Neuronal stem cell (in vitro differentiated cells): Measurements from ENCODE around the gene EGFL6.

Source experiments
- DNase-seq: peaks from one replicate; pipeline ENCODE4 v3.0.0-alpha.2; 2013; ENCODE audit warnings: low spot score
- H2AFZ ChIP-seq: one replicate; pipeline ENCODE4 v1.6.1; 2013; ENCODE audit warnings: mild to moderate bottlenecking, low read length, inconsistent platforms
- H2AK5ac ChIP-seq: 2 replicates; pipeline ENCODE4 v1.6.1; 2013; ENCODE audit warnings: low read depth, mild to moderate bottlenecking, inconsistent platforms, low read length, moderate library complexity, mixed read lengths
- H2BK120ac ChIP-seq: 2 replicates; pipeline ENCODE4 v1.6.1; 2013; ENCODE audit warnings: low read depth, mild to moderate bottlenecking, inconsistent platforms, low read length, moderate library complexity, mixed read lengths
- H2BK12ac ChIP-seq: one replicate; pipeline ENCODE4 v1.6.1; 2013; ENCODE audit warnings: low read length, inconsistent platforms
- H2BK15ac ChIP-seq: 2 replicates; pipeline ENCODE4 v1.6.1; 2013; ENCODE audit warnings: mild to moderate bottlenecking, low read length, inconsistent platforms, mixed read lengths
- H2BK5ac ChIP-seq: one replicate; pipeline ENCODE4 v1.6.1; 2013; ENCODE audit warnings: inconsistent platforms, mild to moderate bottlenecking, low read length, moderate library complexity
- H3K14ac ChIP-seq: one replicate; pipeline ENCODE4 v1.6.1; 2013; ENCODE audit warnings: low read length, inconsistent platforms
- H3K18ac ChIP-seq: 2 replicates; pipeline ENCODE4 v1.6.1; 2013; ENCODE audit warnings: low read length, inconsistent platforms
- H3K23ac ChIP-seq: 2 replicates; pipeline ENCODE4 v1.6.1; 2013; ENCODE audit warnings: low read depth, mild to moderate bottlenecking, mixed read lengths, low read length, inconsistent platforms; ENCODE audit not compliant: poor library complexity
- H3K27ac ChIP-seq: replicated peaks from 3 replicates; pipeline ENCODE4 v1.5.1; 2013; ENCODE audit warnings: low read length, inconsistent platforms
- H3K27me3 ChIP-seq, 3 experiments: 2 replicates each; pipeline ENCODE4 v1.6.1; 2013; ENCODE audit warnings: low read length in 3 of 3, mild to moderate bottlenecking in 2 of 3, inconsistent platforms in 1 of 3, low read depth in 1 of 3, mixed read lengths in 1 of 3, moderate library complexity in 1 of 3; ENCODE audit not compliant: control insufficient read depth in 3 of 3, insufficient read depth in 3 of 3
- H3K36me3 ChIP-seq, 2 donors: replicated peaks in 1 of 2; 2 replicates each; pipeline ENCODE4 v1.6.1; 2013; ENCODE audit warnings: low read length in 2 of 2; ENCODE audit not compliant: control insufficient read depth in 2 of 2, insufficient read depth in 2 of 2
- H3K4ac ChIP-seq: 2 replicates; pipeline ENCODE4 v1.6.1; 2013; ENCODE audit warnings: inconsistent platforms, mild to moderate bottlenecking, low read length, moderate library complexity
- H3K4me1 ChIP-seq, 2 donors: 1 replicate in 1 of 2; 2 replicates in 1 of 2; pipeline ENCODE4 v1.6.1; 2013; ENCODE audit warnings: low read length in 2 of 2, low read depth in 1 of 2; ENCODE audit not compliant: control insufficient read depth in 2 of 2, insufficient read depth in 1 of 2
- H3K4me2 ChIP-seq: one replicate; pipeline ENCODE4 v1.6.1; 2013; ENCODE audit warnings: mild to moderate bottlenecking, low read length, inconsistent platforms; ENCODE audit not compliant: insufficient read depth, poor library complexity, severe bottlenecking
- H3K4me3 ChIP-seq, 2 donors: 2 replicates each; pipeline ENCODE4 v1.5.1; 2013; ENCODE audit warnings: low read length in 2 of 2, mild to moderate bottlenecking in 2 of 2, inconsistent platforms in 1 of 2, moderate library complexity in 1 of 2
- H3K79me1 ChIP-seq: one replicate; pipeline ENCODE4 v1.6.1; 2013; ENCODE audit warnings: low read depth, mild to moderate bottlenecking, inconsistent platforms, low read length, moderate library complexity
- H3K9ac ChIP-seq: one replicate; pipeline ENCODE4 v1.6.1; 2013; ENCODE audit warnings: mild to moderate bottlenecking, low read depth, low read length, inconsistent platforms; ENCODE audit not compliant: poor library complexity
- H3K9me3 ChIP-seq, 2 donors: replicated peaks in 1 of 2; 2 replicates each; pipeline versions ENCODE3 to v1.6.1; 2013; ENCODE audit warnings: low read length in 2 of 2, mild to moderate bottlenecking in 2 of 2, inconsistent platforms in 1 of 2, low read depth in 1 of 2, mixed read lengths in 1 of 2, moderate library complexity in 1 of 2; ENCODE audit not compliant: control insufficient read depth in 2 of 2, insufficient read depth in 1 of 2
- H4K8ac ChIP-seq: one replicate; pipeline ENCODE4 v1.6.1; 2013; ENCODE audit warnings: low read depth, mild to moderate bottlenecking, inconsistent platforms, low read length, moderate library complexity
- H4K91ac ChIP-seq: one replicate; pipeline ENCODE4 v1.6.1; 2013; ENCODE audit warnings: low read length, low read depth, mild to moderate bottlenecking, inconsistent platforms; ENCODE audit not compliant: poor library complexity
- WGBS, 2 donors: extraction: QIAGEN DNeasy Blood & Tissue Kit; methylation state at CpG; one replicate each; pipeline ENCODE4 v1.1.7; 2013; ENCODE audit warnings: missing lambda C conversion rate in 2 of 2, mixed read lengths in 1 of 2; ENCODE audit not compliant: insufficient read length in 2 of 2, insufficient replicate concordance in 1 of 2; ENCODE audit errors: extremely low coverage in 2 of 2; 5-methylcytosine and 5-hydroxymethylcytosine counted together

The EGFL6 gene

GRCh38 chrX:13540602-13541001 is 28.8 kb upstream of the EGFL6 start:
- no peak for DNase-seq
- H2BK120ac ChIP-seq, result no peak overlapping the region

GRCh38 chrX:13545726-13546125 is 23.7 kb upstream of the EGFL6 start:
- no peak overlapping the region for H4K91ac ChIP-seq
- H4K8ac ChIP-seq, result no peak overlapping the region
- H2BK15ac ChIP-seq, result no peak overlapping the region
- H3K36me3 ChIP-seq, result no peaks in the 10 kb centered on the region
- no peak for DNase-seq
- no peak overlapping the region for H2AFZ ChIP-seq
- no peak overlapping the region for H3K9ac ChIP-seq
- H2BK120ac ChIP-seq, result no peak overlapping the region
- no peak overlapping the region for H3K27ac ChIP-seq
- H3K18ac ChIP-seq, result no peak overlapping the region
- H3K9me3 ChIP-seq, result no peaks in the 10 kb centered on the region
- no peak overlapping the region for H3K4me2 ChIP-seq
- H3K4me3 ChIP-seq, result no peak overlapping the region
- no peaks in the 10 kb centered on the region for H3K4me1 ChIP-seq
- no peak overlapping the region for H2BK12ac ChIP-seq
- no peaks in the 10 kb centered on the region for H3K79me1 ChIP-seq
- H2BK5ac ChIP-seq, result no peak overlapping the region
- no peak overlapping the region for H3K4ac ChIP-seq
- H3K14ac ChIP-seq, result no peak overlapping the region
- no peak overlapping the region for H2AK5ac ChIP-seq
- no CpG with 5 or more reads among the region's 2 CpGs for WGBS, 2 donors
- peaks cover 0 to 21% (median 0%) of the 10 kb centered on the region in 3 experiments for H3K27me3 ChIP-seq
- H3K23ac ChIP-seq, result no peak overlapping the region

More at GRCh38 chrX:13540602-13541001, 28.8 kb upstream of the EGFL6 start:
- no peaks in the 10 kb centered on the region for H3K79me1 ChIP-seq
- no peak overlapping the region for H4K91ac ChIP-seq
- no peak overlapping the region for H3K14ac ChIP-seq
- H3K27ac ChIP-seq, result no peak overlapping the region
- H3K9ac ChIP-seq, result no peak overlapping the region
- no peak overlapping the region for H3K23ac ChIP-seq
- no peak overlapping the region for H3K4me2 ChIP-seq
- no peak overlapping the region for H2BK5ac ChIP-seq
- H3K27me3 ChIP-seq, result peaks cover 0 to 10% (median 0%) of the 10 kb centered on the region in 3 experiments
- H3K4me1 ChIP-seq, result no peaks in the 10 kb centered on the region
- no peak overlapping the region for H2BK12ac ChIP-seq
- no peak overlapping the region for H3K4ac ChIP-seq
- H3K4me3 ChIP-seq, result no peak overlapping the region
- H4K8ac ChIP-seq, result no peak overlapping the region
- H2AK5ac ChIP-seq, result no peak overlapping the region
- no peak overlapping the region for H2BK15ac ChIP-seq
- no peaks in the 10 kb centered on the region for H3K36me3 ChIP-seq
- no peaks in the 10 kb centered on the region for H3K9me3 ChIP-seq
- H2AFZ ChIP-seq, result no peak overlapping the region
- H3K18ac ChIP-seq, result no peak overlapping the region
- no CpG with 5 or more reads among the region's 2 CpGs for WGBS, 2 donors

GRCh38 chrX:13547671-13548070 is 21.7 kb upstream of the EGFL6 start:
- no peak overlapping the region for H3K9ac ChIP-seq
- no peaks in the 10 kb centered on the region for H3K79me1 ChIP-seq
- H2BK15ac ChIP-seq, result no peak overlapping the region
- no peak overlapping the region for H4K91ac ChIP-seq
- no peak overlapping the region for H3K23ac ChIP-seq
- H3K27ac ChIP-seq, result no peak overlapping the region
- H3K4me2 ChIP-seq, result no peak overlapping the region
- no peaks in the 10 kb centered on the region for H3K9me3 ChIP-seq
- no peak overlapping the region for H2BK12ac ChIP-seq
- H3K18ac ChIP-seq, result no peak overlapping the region
- H3K27me3 ChIP-seq, result peaks cover 0 to 21% (median 0%) of the 10 kb centered on the region in 3 experiments
- H4K8ac ChIP-seq, result no peak overlapping the region
- H3K4me3 ChIP-seq, result no peak overlapping the region
- H3K4me1 ChIP-seq, result no peaks in the 10 kb centered on the region
- no peak overlapping the region for H2BK5ac ChIP-seq
- no peak overlapping the region for H2AFZ ChIP-seq
- H2AK5ac ChIP-seq, result no peak overlapping the region
- DNase-seq, result no peak
- H3K36me3 ChIP-seq, result no peaks in the 10 kb centered on the region
- no peak overlapping the region for H3K4ac ChIP-seq
- H2BK120ac ChIP-seq, result no peak overlapping the region
- no peak overlapping the region for H3K14ac ChIP-seq

GRCh38 chrX:13550346-13550745 is 19.1 kb upstream of the EGFL6 start:
- H2BK120ac ChIP-seq, result no peak overlapping the region
- DNase-seq, result no peak
- no peak overlapping the region for H2BK12ac ChIP-seq
- no peak overlapping the region for H3K23ac ChIP-seq
- H3K4me3 ChIP-seq, result no peak overlapping the region
- no peak overlapping the region for H3K4me2 ChIP-seq
- H3K36me3 ChIP-seq, result no peaks in the 10 kb centered on the region
- no peaks in the 10 kb centered on the region for H3K79me1 ChIP-seq
- H3K14ac ChIP-seq, result no peak overlapping the region
- H3K27me3 ChIP-seq, result peaks cover 0 to 27% (median 0%) of the 10 kb centered on the region in 3 experiments
- H2BK15ac ChIP-seq, result no peak overlapping the region
- no peak overlapping the region for H3K4ac ChIP-seq
- no peak overlapping the region for H2AFZ ChIP-seq
- H4K8ac ChIP-seq, result no peak overlapping the region
- H3K9ac ChIP-seq, result no peak overlapping the region
- no peaks in the 10 kb centered on the region for H3K4me1 ChIP-seq
- no peak overlapping the region for H3K18ac ChIP-seq
- no peak overlapping the region for H4K91ac ChIP-seq
- no peaks in the 10 kb centered on the region for H3K9me3 ChIP-seq
- H3K27ac ChIP-seq, result no peak overlapping the region
- H2AK5ac ChIP-seq, result no peak overlapping the region
- H2BK5ac ChIP-seq, result no peak overlapping the region
